HG02885 (cell line): ENCODE measurements around the gene TCERG1L.

Experiments used
- ATAC-seq: cut with Tn5 transposase; IDR thresholded peaks from one replicate; pipeline ENCODE4 v1.9.1; 2021; ENCODE audit warnings: mild to moderate bottlenecking; ENCODE audit not compliant: unreplicated experiment, poor library complexity

TCERG1L gene

GRCh38 chr10:131213741-131214505, 97.6 kb downstream of the TCERG1L start:
- ATAC-seq = no peak

GRCh38 chr10:131212763-131213325, 98.7 kb downstream of the TCERG1L start:
- ATAC-seq = no peak

GRCh38 chr10:131211965-131212619, 99.4 kb downstream of the TCERG1L start:
- ATAC-seq = no peak

GRCh38 chr10:131211559-131211958, 100.0 kb downstream of the TCERG1L start:
- no peak for ATAC-seq

GRCh38 chr10:131211146-131211545, 100.4 kb downstream of the TCERG1L start:
- no peak for ATAC-seq

- no peak for ATAC-seq
Measured at GRCh38 chr10:131210181-131210580, 101.3 kb downstream of the TCERG1L start.

GRCh38 chr10:131207584-131208532, 103.7 kb downstream of the TCERG1L start:
- no peak for ATAC-seq

GRCh38 chr10:131207176-131207575, 104.3 kb downstream of the TCERG1L start:
- ATAC-seq = no peak

- ATAC-seq = no peak
Measured at GRCh38 chr10:131206111-131206995, 105.2 kb downstream of the TCERG1L start.

- ATAC-seq = no peak
Measured at GRCh38 chr10:131205556-131205955, 106.0 kb downstream of the TCERG1L start.

- no peak for ATAC-seq
Measured at GRCh38 chr10:131204406-131205152, 106.9 kb downstream of the TCERG1L start.

GRCh38 chr10:131203456-131204357, 107.8 kb downstream of the TCERG1L start:
- ATAC-seq = no peak

- no peak for ATAC-seq
Measured at GRCh38 chr10:131202990-131203389, 108.5 kb downstream of the TCERG1L start.

GRCh38 chr10:131201741-131202515, 109.6 kb downstream of the TCERG1L start:
- no peak for ATAC-seq

GRCh38 chr10:131200856-131201470, 110.6 kb downstream of the TCERG1L start:
- ATAC-seq = no peak

- no peak for ATAC-seq
Measured at GRCh38 chr10:131199646-131200045, 111.9 kb downstream of the TCERG1L start.

GRCh38 chr10:131198843-131199242, 112.7 kb downstream of the TCERG1L start:
- no peak for ATAC-seq
